Measurements from ENCODE around the gene C1QTNF9. TPM values are rescaled to one million over a fixed set of nuclear protein-coding genes. Genes with fewer than 3 reads are reported as not detected.
A peak's percentile ranks its signal among the peaks of the same experiment; 100 is the strongest.
"Not testable (repeated sequence)": the region's sequence is repeated elsewhere in the genome, so short reads cannot be mapped to it uniquely, and the experiment has no call there.

The C1QTNF9 gene, protein sequence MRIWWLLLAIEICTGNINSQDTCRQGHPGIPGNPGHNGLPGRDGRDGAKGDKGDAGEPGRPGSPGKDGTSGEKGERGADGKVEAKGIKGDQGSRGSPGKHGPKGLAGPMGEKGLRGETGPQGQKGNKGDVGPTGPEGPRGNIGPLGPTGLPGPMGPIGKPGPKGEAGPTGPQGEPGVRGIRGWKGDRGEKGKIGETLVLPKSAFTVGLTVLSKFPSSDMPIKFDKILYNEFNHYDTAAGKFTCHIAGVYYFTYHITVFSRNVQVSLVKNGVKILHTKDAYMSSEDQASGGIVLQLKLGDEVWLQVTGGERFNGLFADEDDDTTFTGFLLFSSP
- total RNA-seq = not detected

DNA sequence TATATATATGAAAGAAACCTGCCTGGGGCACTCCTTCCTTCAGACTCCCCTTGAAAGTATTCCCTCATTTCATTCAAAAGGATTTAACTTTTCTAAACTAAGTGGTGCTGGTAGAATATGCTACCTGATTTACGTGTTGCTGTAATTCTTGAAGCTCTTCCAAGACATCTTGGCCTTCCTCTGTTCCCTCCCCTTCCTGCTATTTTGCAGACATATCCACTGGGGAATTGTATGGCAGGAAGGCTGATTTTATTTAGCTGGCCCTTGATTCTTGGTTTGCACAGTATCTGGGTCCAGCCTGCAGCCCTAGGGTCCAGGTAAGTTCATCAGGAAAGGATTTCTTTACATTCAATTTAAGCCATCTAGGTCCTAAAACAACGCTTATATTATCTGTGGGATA lies at the start of gene C1QTNF9:
TSS of gene C1QTNF9 (plus strand) at position 281 of the 400 bp plus-strand sequence. CDS start 6,424 bp downstream, outside the sequence.
- POLR2A ChIA-PET = interaction anchor here (1.0 kb wide), 1 partner anchor 13 kb away, joined by 3 read pairs; no protein-coding TSS in a partner anchor
- H3K4me3 Mint-ChIP-seq; H3K9me3 Mint-ChIP-seq; H3K4me1 Mint-ChIP-seq; H3K27me3 Mint-ChIP-seq; DNase-seq; H3K27ac Mint-ChIP-seq; ATAC-seq (ENCODE audit: low read depth): not testable (repeated sequence)
- peaks cover 12% of the 10 kb centered on the region for H3K36me3 Mint-ChIP-seq

DNA sequence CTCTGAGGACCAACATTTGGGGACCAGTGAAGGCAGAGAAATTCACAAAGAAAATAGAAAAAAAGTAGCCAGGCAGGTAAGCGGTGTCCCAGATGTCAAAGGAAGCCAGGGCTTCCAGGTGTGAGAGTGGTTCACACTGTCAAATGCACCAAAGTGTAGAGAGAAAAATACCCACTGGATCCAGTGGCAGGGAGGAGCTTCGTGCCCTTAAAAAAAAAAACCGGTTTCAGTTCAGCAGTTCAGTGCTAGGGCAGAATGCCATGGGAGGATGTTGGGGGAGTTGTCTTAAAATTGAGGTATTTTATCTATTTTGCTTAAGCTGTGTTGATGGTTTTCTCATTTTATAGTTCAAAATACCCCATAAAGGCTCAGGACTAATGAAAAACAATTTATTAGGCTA lies 47.8 kb upstream of the C1QTNF9 start:
- Mint-ChIP-seq H3K27ac (peak overlapping the region; percentile 78), H3K4me3 (peak overlapping the region; percentile 71), H3K36me3 (peaks cover 31% of the 10 kb centered on the region), H3K27me3 (no peaks in the 10 kb centered on the region), H3K9me3 (no peaks in the 10 kb centered on the region), H3K4me1 (peaks cover 79% of the 10 kb centered on the region)
- ATAC-seq (ENCODE audit: low read depth) (peak; percentile 42), DNase-seq (no peak)
- POLR2A ChIA-PET = interaction anchor here (2.5 to 17.7 kb wide), 2 partner anchors 6 to 10 kb away, joined by 44 to 359 read pairs; no protein-coding TSS in a partner anchor

DNA sequence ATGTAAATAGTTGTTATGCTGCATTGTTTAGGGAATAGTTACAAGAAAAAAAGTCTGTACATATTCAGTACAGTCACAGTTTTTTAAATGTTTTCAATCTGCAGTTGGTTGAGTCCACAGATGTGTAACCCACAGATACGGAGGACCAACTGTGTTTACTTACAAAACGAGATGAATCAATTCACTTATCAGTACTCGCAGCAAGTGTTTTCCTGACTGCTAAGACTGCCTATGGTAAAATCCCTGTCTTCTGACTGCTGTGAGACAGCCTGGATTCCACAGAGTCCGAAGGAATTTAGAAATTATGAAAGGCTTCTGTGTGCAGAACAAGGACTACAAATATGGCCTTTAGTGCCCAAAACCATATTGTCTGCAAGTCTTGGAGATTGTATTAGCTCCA lies 45.7 kb upstream of the C1QTNF9 start:
- H3K27ac Mint-ChIP-seq = peak overlapping the region; percentile 78
- POLR2A ChIA-PET = interaction anchor here (2.2 to 17.7 kb wide), 2 partner anchors 8 to 11 kb away, joined by 12 to 359 read pairs; no protein-coding TSS in a partner anchor
- H3K4me1 Mint-ChIP-seq = peaks cover 84% of the 10 kb centered on the region
- H3K9me3 Mint-ChIP-seq = no peaks in the 10 kb centered on the region
- H3K36me3 Mint-ChIP-seq = peaks cover 31% of the 10 kb centered on the region
- DNase-seq = no peak
- ATAC-seq (ENCODE audit: low read depth) = no peak
- no peaks in the 10 kb centered on the region for H3K27me3 Mint-ChIP-seq
- peak overlapping the region; percentile 78 for H3K4me3 Mint-ChIP-seq

DNA sequence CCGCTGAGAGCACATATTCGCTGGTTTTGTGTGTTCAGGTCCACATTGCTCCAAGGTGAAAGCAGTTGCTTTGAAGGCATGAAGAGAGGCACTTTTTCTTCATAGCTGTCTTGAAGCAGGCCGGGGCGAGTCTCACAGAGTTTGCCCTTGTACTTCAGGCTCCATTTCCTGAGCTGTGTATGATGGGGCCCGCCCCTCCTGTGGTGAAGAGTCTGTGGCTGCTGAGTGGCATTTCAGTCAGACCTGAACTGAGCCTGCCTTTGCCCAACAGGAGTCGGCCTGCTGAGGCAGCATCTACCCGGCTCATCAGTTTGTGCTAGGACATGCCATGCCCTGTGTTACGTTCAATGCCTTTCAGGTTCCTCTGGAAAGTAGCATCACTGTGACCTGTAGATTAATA lies 44.4 kb upstream of the C1QTNF9 start:
- H3K27ac Mint-ChIP-seq = peak overlapping the region; percentile 78
- POLR2A ChIA-PET = interaction anchor here (2.2 to 17.7 kb wide), 2 partner anchors 9 to 10 kb away, joined by 12 to 359 read pairs; no protein-coding TSS in a partner anchor
- H3K27me3 Mint-ChIP-seq = no peaks in the 10 kb centered on the region
- peak; percentile 78 for DNase-seq
- ATAC-seq (ENCODE audit: low read depth) = peak; percentile 93
- H3K4me3 Mint-ChIP-seq = peak overlapping the region; percentile 78
- H3K4me1 Mint-ChIP-seq = peaks cover 86% of the 10 kb centered on the region
- peaks cover 26% of the 10 kb centered on the region for H3K36me3 Mint-ChIP-seq
- no peaks in the 10 kb centered on the region for H3K9me3 Mint-ChIP-seq

DNA sequence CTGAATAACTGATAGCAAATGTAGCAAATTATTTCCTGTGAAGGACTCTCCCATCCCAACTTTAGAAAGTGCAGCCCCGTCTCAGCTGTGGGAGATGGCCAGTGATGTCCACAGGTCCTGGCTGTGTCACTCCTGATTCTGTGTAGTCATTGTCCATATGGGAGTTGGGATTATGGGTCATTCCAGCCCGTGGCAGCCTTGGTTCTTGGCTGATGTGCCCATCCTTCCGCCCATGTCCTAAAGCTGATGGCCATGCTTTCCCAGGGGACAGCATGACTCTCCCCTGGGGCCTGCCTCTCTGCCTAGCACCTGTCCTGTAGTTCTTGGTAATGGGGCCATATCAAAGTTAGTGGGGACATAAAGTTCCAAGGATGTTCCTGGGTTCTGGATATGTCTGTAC lies 43.9 kb upstream of the C1QTNF9 start:
- POLR2A ChIA-PET = interaction anchor here (1.2 to 17.7 kb wide), 3 partner anchors 9 to 40 kb away, joined by 3 to 359 read pairs (median 12); no protein-coding TSS in a partner anchor

DNA sequence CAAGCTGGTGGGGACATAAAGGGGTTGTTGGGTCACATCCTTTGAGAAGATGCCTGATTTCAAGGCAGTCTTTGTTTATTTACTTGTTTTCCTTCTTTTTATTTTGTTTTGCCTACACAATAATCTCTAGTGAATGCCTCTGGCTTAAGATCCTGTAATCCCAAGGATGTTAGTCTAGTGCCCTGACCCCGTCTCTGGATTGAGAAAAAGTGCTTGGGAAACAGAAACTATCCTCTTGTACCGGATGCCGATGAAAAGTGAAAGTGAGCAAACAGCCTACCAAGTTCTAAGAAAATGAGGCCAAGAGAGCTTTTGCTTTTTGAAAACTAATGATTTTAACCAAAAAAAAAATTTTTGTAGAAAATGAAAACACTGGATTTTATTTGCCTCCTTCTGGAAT lies 42.1 kb upstream of the C1QTNF9 start:
- peaks cover 22% of the 10 kb centered on the region for H3K36me3 Mint-ChIP-seq
- H3K4me1 Mint-ChIP-seq = peaks cover 81% of the 10 kb centered on the region
- ATAC-seq (ENCODE audit: low read depth) (no peak), DNase-seq (no peak)
- peak overlapping the region; percentile 83 for H3K4me3 Mint-ChIP-seq
- H3K27ac Mint-ChIP-seq = peak overlapping the region; percentile 95
- no peaks in the 10 kb centered on the region for H3K9me3 Mint-ChIP-seq
- H3K27me3 Mint-ChIP-seq = no peaks in the 10 kb centered on the region
- POLR2A ChIA-PET = interaction anchor here (1.3 to 17.7 kb wide), 2 partner anchors 12 to 30 kb away, joined by 3 to 359 read pairs; no protein-coding TSS in a partner anchor

More for the DNA sequence above, 43.9 kb upstream of the C1QTNF9 start:
- Mint-ChIP-seq H3K4me1 (peaks cover 82% of the 10 kb centered on the region), H3K27ac (peak overlapping the region; percentile 78), H3K36me3 (peaks cover 23% of the 10 kb centered on the region), H3K4me3 (peak overlapping the region; percentile 78), H3K27me3 (no peaks in the 10 kb centered on the region), H3K9me3 (no peaks in the 10 kb centered on the region)
- ATAC-seq (ENCODE audit: low read depth) (no peak), DNase-seq (no peak)

DNA sequence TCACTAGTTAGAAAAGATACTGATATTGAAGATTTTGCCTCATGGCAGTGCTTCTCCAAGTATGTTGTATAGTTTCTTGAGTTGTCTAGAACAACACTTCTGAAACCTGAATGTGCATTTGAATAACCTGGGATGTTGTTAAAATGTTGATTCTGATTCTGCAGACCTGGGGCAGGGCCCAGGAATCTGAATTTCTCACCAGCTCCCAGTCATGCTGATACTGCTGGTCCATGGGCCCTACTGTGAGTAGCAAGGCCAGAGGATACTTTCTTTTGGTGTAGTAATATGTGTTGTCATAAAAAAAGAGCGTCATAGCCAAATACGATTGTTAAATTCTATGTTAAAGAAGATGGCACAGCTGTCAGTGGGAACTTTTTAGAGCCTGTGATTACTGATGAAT lies 41.6 kb upstream of the C1QTNF9 start:
- POLR2A ChIA-PET = interaction anchor here (1.3 to 17.7 kb wide), 2 partner anchors 13 to 30 kb away, joined by 3 to 359 read pairs; no protein-coding TSS in a partner anchor
- peaks cover 24% of the 10 kb centered on the region for H3K36me3 Mint-ChIP-seq

DNA sequence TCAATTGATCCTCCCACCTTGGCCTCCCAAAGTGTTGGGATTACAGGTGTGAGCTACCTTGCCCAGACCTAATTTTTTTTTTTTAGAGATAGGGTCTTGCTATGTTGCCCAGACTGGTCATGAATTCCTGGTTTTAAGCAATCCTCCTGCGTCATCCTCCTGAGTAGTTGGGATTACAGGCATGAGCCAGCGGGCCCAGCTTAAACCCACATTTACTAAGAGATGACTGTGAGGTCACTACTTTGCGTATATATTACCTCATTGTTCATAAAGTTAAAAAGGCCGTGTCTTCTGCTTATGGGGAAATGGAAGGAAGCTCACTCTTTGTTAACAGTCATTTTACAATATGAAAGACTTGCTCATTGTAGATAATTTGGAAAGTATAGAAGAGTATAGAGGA lies 39.6 kb upstream of the C1QTNF9 start:
- Mint-ChIP-seq H3K4me1 (peaks cover 81% of the 10 kb centered on the region), H3K36me3 (peaks cover 25% of the 10 kb centered on the region), H3K27me3 (no peaks in the 10 kb centered on the region), H3K4me3 (peak overlapping the region; percentile 91), H3K27ac (peak overlapping the region; percentile 98), H3K9me3 (no peaks in the 10 kb centered on the region)
- DNase-seq (no peak), ATAC-seq (ENCODE audit: low read depth) (no peak)
- POLR2A ChIA-PET = interaction anchor here (1.0 to 17.7 kb wide), 3 partner anchors 8 to 37 kb away, joined by 4 to 359 read pairs (median 44); no protein-coding TSS in a partner anchor

More for the DNA sequence above, 41.6 kb upstream of the C1QTNF9 start:
- peak overlapping the region; percentile 83 for H3K4me3 Mint-ChIP-seq
- H3K27me3 Mint-ChIP-seq = no peaks in the 10 kb centered on the region
- DNase-seq (no peak), ATAC-seq (ENCODE audit: low read depth) (no peak)
- H3K9me3 Mint-ChIP-seq = no peaks in the 10 kb centered on the region
- H3K4me1 Mint-ChIP-seq = peaks cover 81% of the 10 kb centered on the region
- peak overlapping the region; percentile 95 for H3K27ac Mint-ChIP-seq

DNA sequence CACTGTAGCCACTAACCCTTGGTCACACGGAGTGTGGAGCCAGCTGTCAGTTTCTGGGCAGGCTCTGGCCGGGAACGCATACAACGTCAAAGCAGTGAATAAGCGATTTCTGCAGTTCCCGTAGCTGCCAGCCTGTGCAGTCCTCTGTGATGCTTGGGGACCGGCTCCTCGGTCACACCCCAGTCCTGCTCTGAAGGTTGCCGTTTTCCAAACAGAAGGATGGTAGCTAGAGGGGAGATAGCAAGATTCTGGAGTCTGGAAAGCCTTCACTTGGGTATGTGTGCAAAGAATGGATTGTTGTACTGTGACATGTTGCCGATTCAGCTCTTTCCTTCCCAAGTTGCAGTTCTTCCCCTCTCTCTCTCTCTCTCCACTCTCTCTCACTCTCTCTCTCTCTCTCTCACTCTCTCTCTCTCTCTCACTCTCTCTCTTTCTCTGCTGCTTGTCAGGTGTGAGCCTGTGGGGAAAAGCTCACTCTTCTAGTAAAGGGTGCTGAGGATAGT lies 38.7 kb upstream of the C1QTNF9 start:
- peak overlapping the region; percentile 91 for H3K4me3 Mint-ChIP-seq
- no peaks in the 10 kb centered on the region for H3K27me3 Mint-ChIP-seq
- peaks cover 24% of the 10 kb centered on the region for H3K36me3 Mint-ChIP-seq
- H3K27ac Mint-ChIP-seq = peak overlapping the region; percentile 98
- POLR2A ChIA-PET = interaction anchor here (1.0 to 17.7 kb wide), 5 partner anchors 8 to 180 kb away, joined by 3 to 359 read pairs (median 4); no protein-coding TSS in a partner anchor
- peaks cover 79% of the 10 kb centered on the region for H3K4me1 Mint-ChIP-seq
- peak; percentile 44 for ATAC-seq (ENCODE audit: low read depth)
- no peaks in the 10 kb centered on the region for H3K9me3 Mint-ChIP-seq
- DNase-seq = peak; percentile 69

DNA sequence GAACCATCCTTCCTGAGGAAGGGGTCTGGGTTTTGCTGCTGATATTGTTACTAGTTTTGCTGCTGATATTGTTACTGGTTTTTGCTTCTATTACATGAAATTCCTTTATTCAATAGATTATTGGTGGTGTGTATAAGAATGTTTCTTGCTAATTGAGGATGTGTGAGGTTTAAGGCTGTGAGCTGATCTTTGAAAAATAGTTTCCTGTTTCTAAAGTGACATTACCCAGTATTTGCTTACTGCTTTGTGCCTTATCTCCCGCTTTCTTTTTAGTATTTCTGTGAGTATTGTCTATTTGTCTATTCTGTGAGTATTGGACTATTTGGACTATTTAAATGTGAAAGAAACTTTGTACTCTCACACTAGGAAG lies 38.2 kb upstream of the C1QTNF9 start:
- H3K4me3 Mint-ChIP-seq = peak overlapping the region; percentile 91
- POLR2A ChIA-PET = interaction anchor here (1.1 to 17.7 kb wide), 4 partner anchors 7 to 180 kb away, joined by 3 to 359 read pairs (median 24); no protein-coding TSS in a partner anchor
- no peak for ATAC-seq (ENCODE audit: low read depth)
- no peaks in the 10 kb centered on the region for H3K27me3 Mint-ChIP-seq
- H3K27ac Mint-ChIP-seq = peak overlapping the region; percentile 98
- peaks cover 81% of the 10 kb centered on the region for H3K4me1 Mint-ChIP-seq
- no peaks in the 10 kb centered on the region for H3K9me3 Mint-ChIP-seq
- peaks cover 22% of the 10 kb centered on the region for H3K36me3 Mint-ChIP-seq
- no peak for DNase-seq

DNA sequence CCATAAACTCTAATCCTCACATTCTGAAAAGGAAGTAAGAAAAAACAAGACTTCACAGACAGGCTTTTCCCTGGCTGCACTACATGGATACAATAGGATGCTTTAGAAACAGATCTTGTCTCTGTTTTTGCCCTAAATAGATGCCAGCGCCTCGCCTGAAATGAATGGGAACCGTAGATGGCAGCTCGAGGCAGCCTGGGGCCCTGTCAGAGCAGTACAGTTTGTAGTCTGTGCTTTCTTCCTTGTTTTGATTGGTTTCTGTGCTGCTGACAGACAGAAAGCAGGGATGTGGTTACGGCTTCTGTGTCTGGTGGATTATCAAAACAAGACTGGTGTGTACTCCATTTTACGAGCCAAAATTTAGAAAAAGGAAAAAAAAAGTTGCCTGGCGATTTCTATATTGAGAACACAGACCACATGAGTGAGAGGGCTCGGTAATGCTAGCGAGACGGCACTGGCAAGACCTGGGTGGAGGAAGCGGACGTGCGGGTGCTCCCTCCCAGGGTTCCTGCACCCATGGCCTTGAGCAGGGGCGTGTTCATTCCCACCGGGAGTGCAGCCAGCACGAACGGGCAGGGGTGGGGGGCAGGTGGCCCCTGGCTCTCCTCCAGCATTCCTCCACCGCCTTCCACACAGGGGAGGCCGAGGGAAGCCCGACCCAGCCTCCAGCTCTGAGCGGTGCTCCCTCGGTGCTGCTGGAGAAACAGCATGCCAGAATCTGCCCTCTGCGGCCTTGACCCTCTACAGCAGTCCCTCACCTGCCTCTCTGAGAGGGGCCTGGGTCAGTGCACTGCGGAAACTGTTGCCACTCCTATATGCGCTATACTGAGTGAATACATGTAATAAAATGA lies 37.6 kb upstream of the C1QTNF9 start:
- H3K36me3 Mint-ChIP-seq = peaks cover 21% of the 10 kb centered on the region
- peak overlapping the region; percentile 98 for H3K27ac Mint-ChIP-seq
- H3K4me3 Mint-ChIP-seq = peak overlapping the region; percentile 91
- H3K9me3 Mint-ChIP-seq = no peaks in the 10 kb centered on the region
- peaks cover 80% of the 10 kb centered on the region for H3K4me1 Mint-ChIP-seq
- no peaks in the 10 kb centered on the region for H3K27me3 Mint-ChIP-seq
- DNase-seq (peak; percentile 65), ATAC-seq (ENCODE audit: low read depth) (peak; percentile 73)
- POLR2A ChIA-PET = interaction anchor here (1.1 to 17.7 kb wide), 4 partner anchors 7 to 179 kb away, joined by 3 to 359 read pairs (median 24); no protein-coding TSS in a partner anchor

DNA sequence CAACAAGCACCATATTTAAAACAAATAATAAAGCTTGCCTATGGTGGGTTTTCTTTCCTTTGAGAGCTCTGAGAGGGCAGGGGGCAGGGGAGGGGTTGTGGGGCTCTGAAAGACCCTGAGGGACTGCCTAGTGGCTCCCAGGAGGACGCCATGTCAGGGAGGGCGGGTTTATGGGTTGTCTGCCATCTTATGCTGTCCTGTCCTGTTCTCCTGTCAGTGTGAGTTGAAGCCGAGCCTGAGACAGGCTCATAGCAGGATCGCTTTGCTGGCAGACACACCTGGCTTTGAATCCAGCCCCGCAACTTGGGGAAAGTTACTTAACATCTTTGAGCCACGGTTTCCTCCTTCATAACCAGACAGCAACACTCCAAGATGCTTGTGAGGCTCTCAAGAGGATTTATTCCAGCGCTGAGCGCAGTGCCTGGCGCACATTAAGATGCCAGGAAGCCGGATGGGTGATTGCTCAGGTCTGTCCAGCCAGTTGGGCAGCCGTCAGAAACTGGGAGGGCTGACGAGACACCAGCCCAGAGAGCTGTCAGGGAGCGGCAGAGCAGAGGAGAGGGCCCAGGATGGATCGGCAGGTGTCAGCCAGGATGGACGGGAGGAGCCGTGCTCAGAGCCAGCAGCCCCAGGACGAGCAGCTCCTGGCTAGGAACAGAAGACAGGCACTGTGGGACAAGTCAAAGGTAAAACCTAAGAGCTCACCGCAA lies 36.8 kb upstream of the C1QTNF9 start:
- Mint-ChIP-seq H3K4me3 (peak overlapping the region; percentile 91), H3K27ac (peak overlapping the region; percentile 98), H3K27me3 (no peaks in the 10 kb centered on the region), H3K36me3 (peaks cover 20% of the 10 kb centered on the region), H3K4me1 (peaks cover 80% of the 10 kb centered on the region), H3K9me3 (no peaks in the 10 kb centered on the region)
- DNase-seq (no peak), ATAC-seq (ENCODE audit: low read depth) (no peak)
- POLR2A ChIA-PET = interaction anchor here (5.7 to 17.7 kb wide), 2 partner anchors 11 to 17 kb away, joined by 44 to 359 read pairs; no protein-coding TSS in a partner anchor

Data from activated naive CD8-positive, alpha-beta T cell treated with anti-CD3 and anti-CD28 coated beads, Interleukin-2, amount 10 ng/mL, durations not matched to agents 7 days and 5 days (primary cell).